HEK293T (cell line): ENCODE results near the gene MPZL3.

Experiments
- CTCF ChIA-PET: fragments of 350-600 bp; formaldehyde crosslinking; extraction: SDS; loops from one replicate; lab custom pipeline; 2021; ENCODE audit warnings: antibody characterized with exemption, inconsistent platforms; lab: Yijun Ruan, JAX
- POLR2A ChIA-PET: fragments of 350-600 bp; formaldehyde crosslinking; extraction: SDS; loops from one replicate; lab custom pipeline; 2020; ENCODE audit warnings: antibody characterized with exemption, inconsistent platforms; lab: Yijun Ruan, JAX
- DNase-seq: peaks from one replicate; pipeline ENCODE4 v3.0.0; 2012; ENCODE audit warnings: mixed read lengths; ENCODE audit errors: extremely low spot score
- ARNT ChIP-seq: fragments of 450-650 bp; IDR thresholded peaks from 2 replicates; pipeline ENCODE4 v1.6.1; 2017; ENCODE audit warnings: mild to moderate bottlenecking
- BHLHE40 ChIP-seq: fragments of 450-650 bp; IDR thresholded peaks from 2 replicates; pipeline ENCODE4 v1.6.1; 2016; ENCODE audit warnings: mild to moderate bottlenecking, moderate library complexity, borderline replicate concordance
- CTBP1 ChIP-seq: fragments of 450-650 bp; IDR thresholded peaks from 2 replicates; pipeline ENCODE4 v1.6.1; 2016; ENCODE audit warnings: borderline replicate concordance
- ELF4 ChIP-seq: fragments of 450-650 bp; IDR thresholded peaks from 2 replicates; pipeline ENCODE4 v1.6.1; 2017; ENCODE audit warnings: antibody characterized with exemption
- FOXA1 ChIP-seq: fragments of 450-650 bp; IDR thresholded peaks from 2 replicates; pipeline ENCODE4 v1.6.1; 2016; ENCODE audit warnings: mild to moderate bottlenecking
- FOXK2 ChIP-seq: fragments of 450-650 bp; IDR thresholded peaks from 2 replicates; pipeline ENCODE4 v1.6.1; 2016; ENCODE audit warnings: mild to moderate bottlenecking
- FOXM1 ChIP-seq: fragments of 450-650 bp; IDR thresholded peaks from 2 replicates; pipeline ENCODE4 v1.6.1; 2017; ENCODE audit warnings: mild to moderate bottlenecking, borderline replicate concordance
- HDGF ChIP-seq: fragments of 450-650 bp; IDR thresholded peaks from 2 replicates; pipeline ENCODE4 v1.6.1; 2017; ENCODE audit warnings: antibody characterized with exemption, borderline replicate concordance
- L3MBTL2 ChIP-seq: fragments of 450-650 bp; conservative IDR thresholded peaks from 2 replicates; pipeline ENCODE4 v1.6.1; 2016; ENCODE audit warnings: mild to moderate bottlenecking
- LEF1 ChIP-seq: fragments of 450-650 bp; IDR thresholded peaks from 2 replicates; pipeline ENCODE4 v1.6.1; 2017; ENCODE audit warnings: mild to moderate bottlenecking, borderline replicate concordance
- NFRKB ChIP-seq: fragments of 450-650 bp; IDR thresholded peaks from 2 replicates; pipeline ENCODE4 v1.6.1; 2016; ENCODE audit warnings: mild to moderate bottlenecking, moderate library complexity
- PKNOX1 ChIP-seq: fragments of 450-650 bp; IDR thresholded peaks from 2 replicates; pipeline ENCODE4 v1.6.1; 2016
- SP1 ChIP-seq: fragments of 450-650 bp; IDR thresholded peaks from 2 replicates; pipeline ENCODE4 v1.6.1; 2017
- SUZ12 ChIP-seq: fragments of 450-650 bp; IDR thresholded peaks from 2 replicates; pipeline ENCODE4 v1.6.1; 2016; ENCODE audit warnings: mild to moderate bottlenecking
- TARDBP ChIP-seq: fragments of 450-650 bp; IDR thresholded peaks from 2 replicates; pipeline ENCODE4 v1.6.1; 2016
- ZNF384 ChIP-seq: fragments of 450-650 bp; IDR thresholded peaks from 2 replicates; pipeline ENCODE4 v1.6.1; 2016

MPZL3 gene

GRCh38 chr11:118274186-118274585, 22.0 kb upstream of the MPZL3 start:
- CTCF ChIA-PET: no interaction called here
- TF ChIP-seq SP1 (no peak), CTBP1 (no peak), NFRKB (no peak)
- POLR2A ChIA-PET: no interaction called here
- DNase-seq: no peak

GRCh38 chr11:118272001-118272400, 19.8 kb upstream of the MPZL3 start:
- TF ChIP-seq BHLHE40 (no peak), ARNT (no peak), LEF1 (no peak), SUZ12 (no peak), SP1 (no peak), PKNOX1 (no peak), HDGF (no peak), ELF4 (no peak), TARDBP (no peak), NFRKB (no peak), FOXK2 (no peak), L3MBTL2 (no peak), FOXA1 (no peak)
- ChIA-PET CTCF (no interaction called here), POLR2A (no interaction called here)
- no peak for DNase-seq

- ChIA-PET CTCF (no interaction called here), POLR2A (interaction anchor here (1.0 kb wide), 1 partner anchor 16 kb away, joined by 4 read pairs; the partner anchor contains the start of gene MPZL3)
- TF ChIP-seq FOXM1: no peak
- no peak for TF ChIP-seq L3MBTL2
- no peak for TF ChIP-seq LEF1
- no peak for TF ChIP-seq HDGF
- no peak for TF ChIP-seq SUZ12
- TF ChIP-seq ELF4: no peak
- TF ChIP-seq FOXK2: no peak
- no peak for TF ChIP-seq PKNOX1
- TF ChIP-seq ARNT: no peak
- no peak for TF ChIP-seq NFRKB
- DNase-seq: no peak
Observed at GRCh38 chr11:118267486-118267885, 15.3 kb upstream of the MPZL3 start.

- POLR2A ChIA-PET: no interaction called here
- no peak for DNase-seq
- TF ChIP-seq FOXK2 (no peak), ELF4 (no peak), HDGF (no peak), BHLHE40 (no peak), SP1 (no peak), FOXA1 (no peak), NFRKB (no peak), TARDBP (no peak), ARNT (no peak), PKNOX1 (no peak), CTBP1 (no peak)
- CTCF ChIA-PET: no interaction called here
Observed at GRCh38 chr11:118265954-118266353, 13.8 kb upstream of the MPZL3 start.

- TF ChIP-seq CTBP1: no peak
- no peak for TF ChIP-seq FOXA1
- TF ChIP-seq SUZ12: no peak
- TF ChIP-seq BHLHE40: no peak
- TF ChIP-seq ARNT: no peak
- no peak for TF ChIP-seq ELF4
- no peak for TF ChIP-seq LEF1
- TF ChIP-seq FOXK2: no peak
- no peak for TF ChIP-seq NFRKB
- TF ChIP-seq PKNOX1: no peak
- DNase-seq: no peak
- CTCF ChIA-PET: no interaction called here
Observed at GRCh38 chr11:118264569-118265465, 12.7 kb upstream of the MPZL3 start.

GRCh38 chr11:118263695-118264568, 11.8 kb upstream of the MPZL3 start, which contains the start of gene MPZL2:
TSS of gene MPZL2 (minus strand) at chr11:118264297. CDS start at chr11:118264153, 144 bp downstream.
- ChIA-PET POLR2A (no interaction called here), CTCF (no interaction called here)
- TF ChIP-seq FOXA1 (no peak), TARDBP (no peak), BHLHE40 (no peak), SP1 (no peak), SUZ12 (no peak), LEF1 (no peak), ARNT (no peak), FOXK2 (no peak), PKNOX1 (no peak), ZNF384 (no peak), CTBP1 (no peak)
- DNase-seq: no peak

More at GRCh38 chr11:118264569-118265465, 12.7 kb upstream of the MPZL3 start:
- POLR2A ChIA-PET: no interaction called here
